Measurements from ENCODE around the gene MAST1.

MAST1 gene

DNA sequence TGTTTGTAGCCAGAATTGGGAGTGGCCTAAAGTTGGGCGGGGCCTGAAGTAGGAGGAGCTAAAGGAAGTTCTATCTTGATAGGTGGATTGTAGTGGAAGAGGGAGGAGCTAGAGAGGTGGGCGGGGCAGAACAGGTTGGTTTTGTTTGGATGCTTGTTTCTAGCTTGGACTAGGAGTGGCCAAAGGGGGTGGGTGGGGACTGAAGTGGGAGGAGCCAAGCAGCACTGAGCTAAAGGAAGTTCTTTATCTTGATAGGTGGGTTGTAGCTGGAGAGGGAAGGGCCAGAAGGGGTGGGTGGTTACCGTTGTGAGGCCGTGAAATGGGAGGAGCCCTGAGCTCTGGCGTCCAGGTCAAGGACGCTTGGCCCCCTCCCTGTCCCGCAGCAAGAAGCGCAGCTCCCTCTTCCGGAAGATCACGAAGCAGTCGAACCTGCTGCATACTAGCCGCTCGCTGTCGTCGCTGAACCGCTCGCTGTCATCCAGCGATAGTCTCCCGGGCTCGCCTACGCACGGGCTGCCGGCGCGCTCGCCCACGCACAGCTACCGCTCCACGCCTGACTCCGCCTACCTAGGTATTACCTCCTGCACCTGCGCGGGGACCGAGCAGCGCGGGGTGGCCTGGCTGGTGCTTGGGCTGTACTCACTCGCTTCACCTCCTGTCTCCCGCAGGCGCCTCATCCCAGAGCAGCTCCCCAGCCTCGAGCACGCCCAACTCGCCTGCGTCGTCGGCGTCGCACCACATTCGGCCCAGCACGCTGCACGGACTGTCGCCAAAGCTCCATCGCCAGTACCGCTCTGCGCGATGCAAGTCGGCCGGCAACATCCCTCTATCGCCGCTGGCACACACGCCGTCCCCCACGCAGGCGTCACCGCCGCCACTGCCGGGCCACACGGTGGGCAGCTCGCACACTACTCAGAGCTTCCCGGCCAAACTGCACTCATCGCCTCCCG, 34.9 kb downstream of the MAST1 start:
- H3K27ac ChIP-seq (ENCODE audit: extremely low read depth, low read depth, low read length), result no peak overlapping the region
- peaks cover 0 to 37% of the 10 kb centered on the region in 2 experiments; a peak in 2 of 3 replicates for H3K36me3 ChIP-seq (ENCODE audit: control insufficient read depth in 2 of 2, insufficient read depth in 1 of 2, low read length in 2 of 2)
- no peaks in the 10 kb centered on the region for H3K9me3 ChIP-seq (ENCODE audit: control insufficient read depth, insufficient read depth, low read depth, low read length)
- ChIA-PET POLR2A (interaction anchor here (0.6 to 2.7 kb wide), 5 partner anchors 8 to 60 kb away, joined by 3 to 21 read pairs (median 5); partner anchors contain the start of genes DNASE2, FARSA and GCDH), CTCF (interaction anchor here (0.6 to 1.2 kb wide), 7 partner anchors 8 to 952 kb away, joined by 3 to 5 read pairs (median 4); partner anchors contain the start of gene DNASE2)
- peak; percentile 47; the same call in 1 of the 2 replicates for TF ChIP-seq KLF9 (tag by site-specific recombination; IDR thresholded peaks at IDR 0.05; ENCODE audit: low read depth)
- TF ChIP-seq, protein P1, sequence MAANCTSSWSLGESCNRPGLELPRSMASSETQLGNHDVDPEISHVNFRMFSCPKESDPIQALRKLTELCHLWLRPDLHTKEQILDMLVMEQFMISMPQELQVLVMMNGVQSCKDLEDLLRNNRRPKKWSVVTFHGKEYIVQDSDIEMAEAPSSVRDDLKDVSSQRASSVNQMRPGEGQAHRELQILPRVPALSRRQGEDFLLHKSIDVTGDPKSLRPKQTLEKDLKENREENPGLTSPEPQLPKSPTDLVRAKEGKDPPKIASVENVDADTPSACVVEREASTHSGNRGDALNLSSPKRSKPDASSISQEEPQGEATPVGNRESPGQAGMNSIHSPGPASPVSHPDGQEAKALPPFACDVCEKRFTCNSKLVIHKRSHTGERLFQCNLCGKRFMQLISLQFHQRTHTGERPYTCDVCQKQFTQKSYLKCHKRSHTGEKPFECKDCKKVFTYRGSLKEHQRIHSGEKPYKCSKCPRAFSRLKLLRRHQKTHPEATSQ (tag by site-specific recombination; IDR thresholded peaks at IDR 0.05), result no peak
- TF ChIP-seq, protein P2, sequence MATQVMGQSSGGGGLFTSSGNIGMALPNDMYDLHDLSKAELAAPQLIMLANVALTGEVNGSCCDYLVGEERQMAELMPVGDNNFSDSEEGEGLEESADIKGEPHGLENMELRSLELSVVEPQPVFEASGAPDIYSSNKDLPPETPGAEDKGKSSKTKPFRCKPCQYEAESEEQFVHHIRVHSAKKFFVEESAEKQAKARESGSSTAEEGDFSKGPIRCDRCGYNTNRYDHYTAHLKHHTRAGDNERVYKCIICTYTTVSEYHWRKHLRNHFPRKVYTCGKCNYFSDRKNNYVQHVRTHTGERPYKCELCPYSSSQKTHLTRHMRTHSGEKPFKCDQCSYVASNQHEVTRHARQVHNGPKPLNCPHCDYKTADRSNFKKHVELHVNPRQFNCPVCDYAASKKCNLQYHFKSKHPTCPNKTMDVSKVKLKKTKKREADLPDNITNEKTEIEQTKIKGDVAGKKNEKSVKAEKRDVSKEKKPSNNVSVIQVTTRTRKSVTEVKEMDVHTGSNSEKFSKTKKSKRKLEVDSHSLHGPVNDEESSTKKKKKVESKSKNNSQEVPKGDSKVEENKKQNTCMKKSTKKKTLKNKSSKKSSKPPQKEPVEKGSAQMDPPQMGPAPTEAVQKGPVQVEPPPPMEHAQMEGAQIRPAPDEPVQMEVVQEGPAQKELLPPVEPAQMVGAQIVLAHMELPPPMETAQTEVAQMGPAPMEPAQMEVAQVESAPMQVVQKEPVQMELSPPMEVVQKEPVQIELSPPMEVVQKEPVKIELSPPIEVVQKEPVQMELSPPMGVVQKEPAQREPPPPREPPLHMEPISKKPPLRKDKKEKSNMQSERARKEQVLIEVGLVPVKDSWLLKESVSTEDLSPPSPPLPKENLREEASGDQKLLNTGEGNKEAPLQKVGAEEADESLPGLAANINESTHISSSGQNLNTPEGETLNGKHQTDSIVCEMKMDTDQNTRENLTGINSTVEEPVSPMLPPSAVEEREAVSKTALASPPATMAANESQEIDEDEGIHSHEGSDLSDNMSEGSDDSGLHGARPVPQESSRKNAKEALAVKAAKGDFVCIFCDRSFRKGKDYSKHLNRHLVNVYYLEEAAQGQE (tag by site-specific recombination; IDR thresholded peaks at IDR 0.05), result no peak
- peak; percentile 11; the same call in 1 of the 2 replicates for TF ChIP-seq KLF16 (tag by site-specific recombination; IDR thresholded peaks at IDR 0.05)
- no peak for TF ChIP-seq ZNF629 (tag by site-specific recombination; IDR thresholded peaks at IDR 0.05)
- TF ChIP-seq SP2 (tag by site-specific recombination; IDR thresholded peaks at IDR 0.05), result peak; percentile 61
- peak; percentile 46; the same call in 1 of the 2 replicates for TF ChIP-seq KLF8 (tag by site-specific recombination; IDR thresholded peaks at IDR 0.05)
- TF ChIP-seq SP3 (tag by site-specific recombination; IDR thresholded peaks at IDR 0.05), result peak; percentile 74
- TF ChIP-seq, protein P3, sequence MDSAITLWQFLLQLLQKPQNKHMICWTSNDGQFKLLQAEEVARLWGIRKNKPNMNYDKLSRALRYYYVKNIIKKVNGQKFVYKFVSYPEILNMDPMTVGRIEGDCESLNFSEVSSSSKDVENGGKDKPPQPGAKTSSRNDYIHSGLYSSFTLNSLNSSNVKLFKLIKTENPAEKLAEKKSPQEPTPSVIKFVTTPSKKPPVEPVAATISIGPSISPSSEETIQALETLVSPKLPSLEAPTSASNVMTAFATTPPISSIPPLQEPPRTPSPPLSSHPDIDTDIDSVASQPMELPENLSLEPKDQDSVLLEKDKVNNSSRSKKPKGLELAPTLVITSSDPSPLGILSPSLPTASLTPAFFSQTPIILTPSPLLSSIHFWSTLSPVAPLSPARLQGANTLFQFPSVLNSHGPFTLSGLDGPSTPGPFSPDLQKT (IDR thresholded peaks at IDR 0.05; ENCODE audit: borderline replicate concordance, low read depth, low read length), result no peak
- TF ChIP-seq ZBTB21 (tag by site-specific recombination; IDR thresholded peaks at IDR 0.05), result no peak
- no peak overlapping the region for H3K4me3 ChIP-seq (ENCODE audit: low read depth, low read length)
- H3K4me1 ChIP-seq (ENCODE audit: control insufficient read depth, insufficient read depth, low read length), result no peaks in the 10 kb centered on the region

DNA sequence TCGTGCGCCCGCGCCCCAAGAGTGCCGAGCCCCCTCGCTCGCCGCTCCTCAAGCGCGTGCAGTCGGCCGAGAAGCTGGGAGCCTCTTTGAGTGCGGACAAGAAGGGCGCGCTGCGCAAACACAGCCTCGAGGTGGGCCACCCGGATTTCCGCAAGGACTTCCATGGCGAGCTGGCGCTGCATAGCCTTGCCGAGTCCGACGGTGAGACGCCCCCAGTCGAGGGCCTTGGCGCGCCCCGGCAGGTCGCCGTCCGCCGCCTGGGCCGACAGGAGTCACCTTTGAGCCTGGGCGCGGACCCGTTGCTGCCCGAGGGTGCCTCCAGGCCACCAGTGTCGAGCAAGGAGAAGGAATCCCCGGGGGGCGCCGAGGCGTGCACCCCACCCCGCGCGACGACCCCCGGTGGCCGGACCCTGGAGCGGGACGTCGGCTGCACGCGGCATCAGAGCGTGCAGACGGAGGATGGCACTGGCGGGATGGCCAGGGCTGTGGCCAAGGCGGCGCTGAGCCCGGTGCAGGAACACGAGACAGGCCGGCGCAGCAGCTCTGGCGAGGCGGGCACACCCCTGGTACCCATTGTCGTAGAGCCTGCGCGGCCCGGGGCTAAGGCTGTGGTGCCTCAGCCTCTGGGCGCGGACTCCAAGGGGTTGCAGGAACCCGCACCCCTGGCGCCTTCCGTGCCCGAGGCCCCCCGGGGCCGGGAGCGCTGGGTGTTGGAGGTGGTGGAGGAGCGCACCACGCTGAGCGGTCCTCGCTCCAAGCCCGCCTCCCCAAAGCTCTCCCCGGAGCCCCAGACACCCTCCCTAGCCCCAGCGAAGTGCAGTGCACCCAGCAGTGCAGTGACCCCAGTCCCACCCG, 35.8 kb downstream of the MAST1 start:
- peaks cover 0 to 38% of the 10 kb centered on the region in 2 experiments; a peak in 2 of 3 replicates for H3K36me3 ChIP-seq (ENCODE audit: control insufficient read depth in 2 of 2, insufficient read depth in 1 of 2, low read length in 2 of 2)
- H3K27ac ChIP-seq (ENCODE audit: extremely low read depth, low read depth, low read length), result no peak overlapping the region
- no peaks in the 10 kb centered on the region for H3K4me1 ChIP-seq (ENCODE audit: control insufficient read depth, insufficient read depth, low read length)
- no peak overlapping the region for H3K4me3 ChIP-seq (ENCODE audit: low read depth, low read length)
- no peaks in the 10 kb centered on the region for H3K9me3 ChIP-seq (ENCODE audit: control insufficient read depth, insufficient read depth, low read depth, low read length)
- CTCF ChIA-PET, result interaction anchor here (0.6 to 1.2 kb wide), 2 partner anchors 11 to 176 kb away, joined by 3 to 5 read pairs; no protein-coding TSS in a partner anchor
- POLR2A ChIA-PET, result interaction anchor here (2.7 kb wide), 1 partner anchor 7 kb away, joined by 21 read pairs; the partner anchor contains the start of gene DNASE2
- TF ChIP-seq, protein P4, sequence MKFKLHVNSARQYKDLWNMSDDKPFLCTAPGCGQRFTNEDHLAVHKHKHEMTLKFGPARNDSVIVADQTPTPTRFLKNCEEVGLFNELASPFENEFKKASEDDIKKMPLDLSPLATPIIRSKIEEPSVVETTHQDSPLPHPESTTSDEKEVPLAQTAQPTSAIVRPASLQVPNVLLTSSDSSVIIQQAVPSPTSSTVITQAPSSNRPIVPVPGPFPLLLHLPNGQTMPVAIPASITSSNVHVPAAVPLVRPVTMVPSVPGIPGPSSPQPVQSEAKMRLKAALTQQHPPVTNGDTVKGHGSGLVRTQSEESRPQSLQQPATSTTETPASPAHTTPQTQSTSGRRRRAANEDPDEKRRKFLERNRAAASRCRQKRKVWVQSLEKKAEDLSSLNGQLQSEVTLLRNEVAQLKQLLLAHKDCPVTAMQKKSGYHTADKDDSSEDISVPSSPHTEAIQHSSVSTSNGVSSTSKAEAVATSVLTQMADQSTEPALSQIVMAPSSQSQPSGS (tag by site-specific recombination; IDR thresholded peaks at IDR 0.05; ENCODE audit: low read depth), result no peak
- TF ChIP-seq, protein P5, sequence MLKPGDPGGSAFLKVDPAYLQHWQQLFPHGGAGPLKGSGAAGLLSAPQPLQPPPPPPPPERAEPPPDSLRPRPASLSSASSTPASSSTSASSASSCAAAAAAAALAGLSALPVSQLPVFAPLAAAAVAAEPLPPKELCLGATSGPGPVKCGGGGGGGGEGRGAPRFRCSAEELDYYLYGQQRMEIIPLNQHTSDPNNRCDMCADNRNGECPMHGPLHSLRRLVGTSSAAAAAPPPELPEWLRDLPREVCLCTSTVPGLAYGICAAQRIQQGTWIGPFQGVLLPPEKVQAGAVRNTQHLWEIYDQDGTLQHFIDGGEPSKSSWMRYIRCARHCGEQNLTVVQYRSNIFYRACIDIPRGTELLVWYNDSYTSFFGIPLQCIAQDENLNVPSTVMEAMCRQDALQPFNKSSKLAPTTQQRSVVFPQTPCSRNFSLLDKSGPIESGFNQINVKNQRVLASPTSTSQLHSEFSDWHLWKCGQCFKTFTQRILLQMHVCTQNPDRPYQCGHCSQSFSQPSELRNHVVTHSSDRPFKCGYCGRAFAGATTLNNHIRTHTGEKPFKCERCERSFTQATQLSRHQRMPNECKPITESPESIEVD (tag by site-specific recombination; IDR thresholded peaks at IDR 0.05), result no peak
- TF ChIP-seq GFI1B (tag by site-specific recombination; IDR thresholded peaks at IDR 0.05) (no peak), ZNF792 (tag by site-specific recombination; IDR thresholded peaks at IDR 0.05) (no peak), ZSCAN23 (tag by site-specific recombination; IDR thresholded peaks at IDR 0.05) (no peak), GLI4 (tag by site-specific recombination; IDR thresholded peaks at IDR 0.05) (no peak), ZNF560 (tag by site-specific recombination; IDR thresholded peaks at IDR 0.05; ENCODE audit: borderline replicate concordance) (no peak), ZNF354C (tag by site-specific recombination; IDR thresholded peaks at IDR 0.05; ENCODE audit: borderline replicate concordance, low read depth) (no peak)
